Cardiac fibroblast (primary cell): ENCODE data around the gene RRN3.

Source experiments
- DNase-seq, 2 donors: peaks; one replicate each; pipeline versions ENCODE4 v3.0.0 to v3.0.0-alpha.2; 2010; ENCODE audit warnings: low read depth in 2 of 2
- H3K4me3 ChIP-seq, 2 donors: replicated peaks in 1 of 2; 1 replicate in 1 of 2; 2 replicates in 1 of 2; pipeline ENCODE4 v1.5.1; 2011; ENCODE audit warnings: low read depth in 2 of 2, low read length in 2 of 2, mild to moderate bottlenecking in 2 of 2, moderate library complexity in 1 of 2
- TF ChIP-seq, protein P1 (sequence below): IDR thresholded peaks from one replicate; pipeline ENCODE4 v1.5.1; 2011; ENCODE audit warnings: low read depth, mild to moderate bottlenecking, low read length, inconsistent platforms

The RRN3 gene

DNA sequence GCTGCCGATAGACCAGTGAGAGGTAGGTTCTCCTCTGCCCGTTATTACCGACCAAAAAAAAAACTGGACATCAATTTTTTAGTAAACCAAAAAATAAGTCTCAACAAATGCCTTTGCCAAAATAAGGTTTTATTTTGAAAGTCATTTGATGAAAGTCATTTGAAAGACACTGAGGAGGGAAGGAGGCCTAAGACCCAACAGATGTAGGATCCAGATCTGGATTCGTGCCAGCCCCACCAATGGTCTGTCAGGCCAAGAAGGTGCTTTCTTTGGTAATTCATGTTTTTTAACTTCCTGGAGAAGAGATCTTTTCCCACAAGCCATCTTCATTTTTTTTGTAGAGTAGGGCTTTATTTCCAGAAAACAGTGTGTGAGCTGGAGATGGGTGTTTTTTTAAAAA is 56.3 kb downstream of the RRN3 start:
- TF ChIP-seq, protein P1, sequence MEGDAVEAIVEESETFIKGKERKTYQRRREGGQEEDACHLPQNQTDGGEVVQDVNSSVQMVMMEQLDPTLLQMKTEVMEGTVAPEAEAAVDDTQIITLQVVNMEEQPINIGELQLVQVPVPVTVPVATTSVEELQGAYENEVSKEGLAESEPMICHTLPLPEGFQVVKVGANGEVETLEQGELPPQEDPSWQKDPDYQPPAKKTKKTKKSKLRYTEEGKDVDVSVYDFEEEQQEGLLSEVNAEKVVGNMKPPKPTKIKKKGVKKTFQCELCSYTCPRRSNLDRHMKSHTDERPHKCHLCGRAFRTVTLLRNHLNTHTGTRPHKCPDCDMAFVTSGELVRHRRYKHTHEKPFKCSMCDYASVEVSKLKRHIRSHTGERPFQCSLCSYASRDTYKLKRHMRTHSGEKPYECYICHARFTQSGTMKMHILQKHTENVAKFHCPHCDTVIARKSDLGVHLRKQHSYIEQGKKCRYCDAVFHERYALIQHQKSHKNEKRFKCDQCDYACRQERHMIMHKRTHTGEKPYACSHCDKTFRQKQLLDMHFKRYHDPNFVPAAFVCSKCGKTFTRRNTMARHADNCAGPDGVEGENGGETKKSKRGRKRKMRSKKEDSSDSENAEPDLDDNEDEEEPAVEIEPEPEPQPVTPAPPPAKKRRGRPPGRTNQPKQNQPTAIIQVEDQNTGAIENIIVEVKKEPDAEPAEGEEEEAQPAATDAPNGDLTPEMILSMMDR, result no peak

DNA sequence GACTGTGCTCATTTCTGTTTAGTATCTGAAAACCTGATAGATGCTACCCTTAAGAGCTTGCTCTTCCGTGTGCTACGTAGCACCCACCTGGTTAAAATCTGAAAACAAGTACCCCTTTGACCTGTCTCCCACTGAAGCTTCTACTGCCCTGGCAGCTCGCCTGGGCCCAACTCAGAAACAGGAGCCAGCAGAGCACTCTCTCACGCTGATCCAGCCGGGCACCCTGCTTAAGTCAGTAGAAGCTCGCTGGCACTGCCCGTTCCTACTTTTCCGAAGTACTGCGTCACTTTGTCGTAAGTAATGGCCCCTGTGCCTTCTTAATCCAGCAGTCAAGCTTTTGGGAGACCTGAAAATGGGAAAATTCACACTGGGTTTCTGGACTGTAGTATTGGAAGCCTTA is 57.1 kb downstream of the RRN3 start:
- no peak for DNase-seq
- TF ChIP-seq, protein P1, result no peak
- H3K4me3 ChIP-seq, result no peak overlapping the region

More for the DNA sequence above, 56.3 kb downstream of the RRN3 start:
- DNase-seq, result no peak
- H3K4me3 ChIP-seq, result no peak overlapping the region

DNA sequence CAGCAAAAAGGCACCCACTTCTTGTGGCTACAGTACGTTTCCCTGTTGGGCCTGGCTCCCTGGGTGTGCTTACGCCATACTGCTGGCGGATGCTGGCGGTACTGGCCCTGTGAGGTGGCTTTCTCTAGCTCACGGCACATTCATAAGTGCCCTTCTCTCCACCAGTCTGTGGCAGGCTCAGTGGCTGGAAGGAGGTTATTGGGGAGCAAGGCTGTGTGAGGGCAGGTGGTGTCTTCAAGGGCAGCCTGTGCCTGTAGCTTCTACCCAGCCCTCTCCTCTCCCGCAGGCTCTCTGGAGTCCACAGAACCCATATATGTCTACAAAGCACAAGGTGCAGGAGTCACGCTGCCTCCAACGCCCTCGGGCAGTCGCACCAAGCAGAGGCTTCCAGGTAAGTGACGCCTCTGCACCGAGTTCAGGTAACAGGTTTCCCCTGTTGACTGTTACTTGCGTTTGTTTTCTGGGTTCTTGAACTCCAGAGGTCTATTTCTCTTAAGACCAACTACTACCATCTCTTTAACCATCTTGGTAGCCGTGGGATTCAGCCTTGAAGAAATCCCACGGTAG is 58.8 kb downstream of the RRN3 start:
- no peak for DNase-seq
- TF ChIP-seq, protein P1, result no peak
- H3K4me3 ChIP-seq, result no peak overlapping the region

DNA sequence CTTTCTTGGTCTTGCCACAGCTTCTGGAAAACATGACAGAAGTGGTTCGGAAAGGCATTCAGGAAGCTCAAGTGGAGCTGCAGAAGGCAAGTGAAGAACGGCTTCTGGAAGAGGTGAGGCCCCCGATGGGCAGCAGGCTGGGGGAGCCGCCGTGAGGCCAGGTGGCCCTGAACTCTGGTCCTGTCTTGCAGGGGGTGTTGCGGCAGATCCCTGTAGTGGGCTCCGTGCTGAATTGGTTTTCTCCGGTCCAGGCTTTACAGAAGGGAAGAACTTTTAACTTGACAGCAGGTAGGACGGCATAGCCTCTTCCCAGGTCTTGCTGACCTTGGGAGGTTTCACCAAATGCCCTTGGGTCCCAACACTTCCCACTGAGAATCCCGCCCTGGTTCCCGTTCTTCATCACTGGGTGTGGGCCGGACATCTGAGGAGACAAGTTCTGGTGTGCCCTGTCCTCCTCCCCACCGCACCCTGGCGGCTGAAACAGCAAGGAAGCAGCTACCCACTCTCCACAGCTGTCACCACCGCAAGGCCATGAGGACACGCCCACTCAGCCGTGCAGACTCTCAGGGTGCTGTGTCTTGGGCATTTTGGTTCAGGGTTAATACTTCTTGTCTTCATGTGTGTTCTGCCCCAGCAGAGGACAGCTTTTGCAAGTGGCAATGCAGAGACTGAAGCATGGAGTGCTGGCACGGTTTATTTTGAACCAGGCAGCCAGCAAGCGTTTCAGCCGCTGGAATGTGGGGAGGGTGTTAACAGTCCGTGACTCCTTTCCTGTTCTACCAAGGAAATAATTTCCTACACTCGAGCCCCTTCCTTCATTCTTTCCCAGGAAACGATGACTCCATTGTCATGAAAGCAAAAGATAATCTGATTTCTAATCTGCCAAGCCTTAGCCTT is 59.6 kb downstream of the RRN3 start:
- TF ChIP-seq, protein P1, result no peak
- H3K4me3 ChIP-seq, result no peak overlapping the region
- peak; percentile 22 to 48 for DNase-seq

DNA sequence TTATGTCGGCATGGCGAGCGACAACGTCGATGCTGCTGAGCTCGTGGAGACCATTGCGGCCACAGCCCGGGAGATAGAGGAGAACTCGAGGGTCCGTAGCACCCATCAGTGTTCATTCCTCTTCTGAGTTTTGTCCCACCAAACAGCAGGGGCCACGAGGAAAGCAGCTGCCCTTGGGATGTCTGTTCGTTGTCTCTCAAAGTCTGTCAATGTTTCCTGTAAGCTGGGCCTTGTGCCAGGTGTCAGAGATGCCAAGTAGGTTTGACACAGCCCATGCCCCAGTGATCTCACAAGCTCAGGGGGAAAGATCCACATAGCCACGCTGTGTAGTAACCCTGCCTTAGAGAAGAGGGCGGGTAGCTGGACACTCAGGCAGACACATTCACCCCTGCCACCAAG is 60.8 kb downstream of the RRN3 start:
- peak in 1 of 2 donors; percentile 40 for DNase-seq

DNA sequence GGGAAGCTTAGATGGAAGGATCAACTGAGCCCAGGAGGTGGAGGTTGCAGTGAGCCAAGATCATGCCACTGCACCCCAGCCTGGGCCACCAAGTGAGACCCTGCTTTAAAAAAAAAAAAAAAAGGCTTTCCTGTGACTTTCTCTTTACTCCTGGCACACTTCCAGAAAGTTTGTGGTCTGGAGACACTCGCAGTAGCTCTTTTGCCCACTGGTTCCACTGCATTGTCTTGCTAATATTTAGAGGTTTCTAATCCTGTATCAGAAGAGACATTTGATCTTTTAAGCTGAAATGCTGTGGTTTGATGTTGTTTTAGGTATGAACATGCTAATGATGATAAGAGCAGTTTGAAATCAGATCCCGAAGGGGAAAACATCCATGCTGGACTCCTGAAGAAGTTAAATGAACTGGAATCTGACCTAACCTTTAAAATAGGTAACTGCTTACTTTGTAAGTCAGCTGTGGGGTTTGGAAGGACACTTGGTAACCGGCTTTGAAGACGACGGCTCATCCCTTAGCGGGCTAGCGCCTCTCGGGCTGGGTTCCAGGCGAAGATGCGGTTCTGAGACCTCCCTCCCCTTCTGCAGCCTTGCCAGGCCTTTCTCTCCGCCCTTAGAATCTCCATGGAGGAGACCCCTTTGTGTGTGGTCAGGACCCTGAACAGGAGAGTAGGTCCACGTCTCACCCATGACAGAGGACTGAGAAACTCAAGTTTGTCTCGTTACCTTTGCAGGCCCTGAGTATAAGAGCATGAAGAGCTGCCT is 61.3 kb downstream of the RRN3 start:
- DNase-seq, result peak; percentile 35 to 51
- TF ChIP-seq, protein P1, result no peak

More for the DNA sequence above, 60.8 kb downstream of the RRN3 start:
- TF ChIP-seq, protein P1, result no peak
- H3K4me3 ChIP-seq, result no peak overlapping the region

More for the DNA sequence above, 61.3 kb downstream of the RRN3 start:
- no peak overlapping the region for H3K4me3 ChIP-seq
